Thyroid gland (tissue), 4 donors: ENCODE results near the gene DNAH11.

Experiments
- CTCF ChIP-seq, 6 experiments: fragments of 200-600 bp in 3 of 6; fragments of 450-650 bp in 3 of 6; sonication (generic) in 3 of 6; IDR thresholded peaks; one replicate each; pipeline ENCODE4 v1.5.1; 2016 to 2019; ENCODE audit warnings: antibody characterized with exemption in 6 of 6, mild to moderate bottlenecking in 2 of 6, inconsistent platforms in 1 of 6, moderate library complexity in 1 of 6
- POLR2A ChIP-seq, 2 donors: fragments of 450-650 bp; IDR thresholded peaks; one replicate each; pipeline ENCODE4 v1.6.1; 2017; ENCODE audit warnings: antibody characterized with exemption in 2 of 2, mild to moderate bottlenecking in 2 of 2, moderate library complexity in 1 of 2

DNA sequence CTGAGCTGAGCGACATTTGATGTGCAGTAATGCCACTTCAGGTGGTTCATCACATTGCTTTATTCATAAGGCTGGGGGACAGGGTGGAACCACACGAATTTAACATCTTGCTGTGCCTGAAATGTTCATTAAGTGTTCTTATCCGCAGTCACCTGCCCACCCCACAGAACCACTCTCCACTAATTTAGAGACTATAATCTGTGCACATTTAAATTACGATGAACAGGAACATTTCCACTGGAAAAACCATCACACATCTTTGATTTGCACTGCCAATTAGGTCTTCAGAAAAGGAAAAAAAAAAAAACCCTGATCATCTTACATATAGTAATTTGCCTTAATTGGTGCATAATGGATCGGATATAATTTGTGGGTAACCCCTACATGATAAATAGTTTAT lies 400.6 kb downstream of the DNAH11 start:
- TF ChIP-seq CTCF (IDR thresholded peaks at IDR 0.05): no peak
- TF ChIP-seq POLR2A (IDR thresholded peaks at IDR 0.05): no peak
